Ovary (tissue), 3 donors: Measurements from ENCODE around the gene CFAP61.

Experiments
- POLR2A ChIP-seq: fragments of 450-650 bp; IDR thresholded peaks from one replicate; pipeline ENCODE4 v1.6.1; 2017; ENCODE audit warnings: antibody characterized with exemption, mild to moderate bottlenecking, moderate library complexity
- TF ChIP-seq, protein P1 (sequence below), 3 donors: fragments of 450-650 bp in 2 of 3; fragments of 200-600 bp in 1 of 3; IDR thresholded peaks; one replicate each; pipeline versions ENCODE4 v1.5.1 to v1.8.0; 2016 to 2022; ENCODE audit warnings: antibody characterized with exemption in 3 of 3, mild to moderate bottlenecking in 1 of 3
- donor health status: DM: no; HTN: no; CAD: no.

DNA sequence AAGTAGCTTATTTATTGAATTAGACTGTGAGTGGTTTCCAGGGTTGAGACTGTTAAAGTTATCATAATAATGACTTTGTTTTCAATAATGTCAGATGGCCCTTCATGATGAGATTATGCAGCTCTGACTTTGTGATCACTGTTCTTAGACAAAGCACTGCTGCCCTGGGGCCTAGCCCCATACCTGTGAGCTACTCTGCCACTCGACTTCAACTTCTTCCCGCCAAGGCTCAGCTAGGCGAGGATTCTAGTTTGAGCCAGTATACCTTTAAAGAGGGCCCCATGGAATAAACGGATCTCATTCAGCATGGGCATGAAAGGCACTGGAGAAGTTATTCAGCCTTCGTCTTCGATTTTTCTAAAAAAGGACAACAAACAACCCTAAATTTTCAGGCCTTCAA, 270.6 kb downstream of the CFAP61 start:
- TF ChIP-seq, protein P1, sequence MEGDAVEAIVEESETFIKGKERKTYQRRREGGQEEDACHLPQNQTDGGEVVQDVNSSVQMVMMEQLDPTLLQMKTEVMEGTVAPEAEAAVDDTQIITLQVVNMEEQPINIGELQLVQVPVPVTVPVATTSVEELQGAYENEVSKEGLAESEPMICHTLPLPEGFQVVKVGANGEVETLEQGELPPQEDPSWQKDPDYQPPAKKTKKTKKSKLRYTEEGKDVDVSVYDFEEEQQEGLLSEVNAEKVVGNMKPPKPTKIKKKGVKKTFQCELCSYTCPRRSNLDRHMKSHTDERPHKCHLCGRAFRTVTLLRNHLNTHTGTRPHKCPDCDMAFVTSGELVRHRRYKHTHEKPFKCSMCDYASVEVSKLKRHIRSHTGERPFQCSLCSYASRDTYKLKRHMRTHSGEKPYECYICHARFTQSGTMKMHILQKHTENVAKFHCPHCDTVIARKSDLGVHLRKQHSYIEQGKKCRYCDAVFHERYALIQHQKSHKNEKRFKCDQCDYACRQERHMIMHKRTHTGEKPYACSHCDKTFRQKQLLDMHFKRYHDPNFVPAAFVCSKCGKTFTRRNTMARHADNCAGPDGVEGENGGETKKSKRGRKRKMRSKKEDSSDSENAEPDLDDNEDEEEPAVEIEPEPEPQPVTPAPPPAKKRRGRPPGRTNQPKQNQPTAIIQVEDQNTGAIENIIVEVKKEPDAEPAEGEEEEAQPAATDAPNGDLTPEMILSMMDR (IDR thresholded peaks at IDR 0.05), result no peak
- TF ChIP-seq POLR2A, result no peak
